GM15510 (cell line): ENCODE data around the gene EEF1A2.

Experiments
- POLR2A ChIP-seq: IDR thresholded peaks from 3 replicates; pipeline ENCODE4 v1.6.1; 2011; ENCODE audit warnings: borderline replicate concordance; ENCODE audit not compliant: insufficient read length; ENCODE audit errors: extremely low read depth

The EEF1A2 gene

GRCh38 chr20:63491635-63492230 lies 7.2 kb downstream of the EEF1A2 start:
- TF ChIP-seq POLR2A: no peak

GRCh38 chr20:63491078-63491477 lies 7.8 kb downstream of the EEF1A2 start:
- no peak for TF ChIP-seq POLR2A

GRCh38 chr20:63490416-63490815 lies 8.5 kb downstream of the EEF1A2 start:
- no peak for TF ChIP-seq POLR2A

DNA sequence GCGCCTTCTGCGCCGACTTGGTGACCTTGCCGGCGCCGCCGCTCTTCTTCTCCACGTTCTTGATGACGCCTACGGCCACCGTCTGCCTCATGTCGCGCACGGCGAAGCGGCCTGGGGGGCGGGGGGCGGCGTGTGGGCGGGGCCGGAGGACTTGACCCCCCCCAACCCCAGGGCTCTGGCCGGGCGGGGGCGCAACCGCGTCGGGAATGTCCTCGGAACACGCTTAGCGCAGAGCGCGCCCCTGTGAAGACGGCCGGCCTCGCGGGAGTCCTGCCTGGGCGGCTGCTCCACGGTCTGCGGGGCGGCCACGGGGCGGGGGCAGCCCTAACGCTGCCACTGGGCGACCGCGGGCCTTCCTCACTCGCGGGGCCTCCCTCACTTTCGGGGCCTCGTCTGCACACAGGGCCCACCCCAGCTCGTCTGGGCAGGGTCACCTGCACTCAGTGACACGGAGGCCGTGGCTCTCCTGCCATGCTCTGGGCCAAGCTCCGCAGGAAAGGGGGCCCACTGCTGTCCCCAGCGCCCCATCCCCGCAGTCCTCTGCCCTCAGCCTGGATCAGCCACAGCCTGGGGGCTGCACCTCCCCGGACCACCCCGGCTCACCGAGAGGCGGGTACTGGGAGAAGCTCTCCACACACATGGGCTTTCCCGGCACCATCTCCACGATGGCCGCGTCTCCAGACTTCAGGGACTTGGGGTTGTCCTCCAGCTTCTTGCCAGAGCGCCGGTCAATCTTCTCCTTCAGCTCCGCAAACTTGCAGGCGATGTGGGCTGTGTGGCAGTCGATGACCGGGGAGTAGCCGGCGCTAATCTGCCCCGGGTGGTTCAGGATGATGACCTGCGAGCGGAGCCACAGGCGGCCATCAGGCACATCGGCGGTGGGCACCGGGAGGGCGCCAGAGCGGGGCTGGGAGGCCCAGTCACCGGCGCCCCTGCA lies 10.3 kb downstream of the EEF1A2 start:
- no peak for TF ChIP-seq POLR2A

DNA sequence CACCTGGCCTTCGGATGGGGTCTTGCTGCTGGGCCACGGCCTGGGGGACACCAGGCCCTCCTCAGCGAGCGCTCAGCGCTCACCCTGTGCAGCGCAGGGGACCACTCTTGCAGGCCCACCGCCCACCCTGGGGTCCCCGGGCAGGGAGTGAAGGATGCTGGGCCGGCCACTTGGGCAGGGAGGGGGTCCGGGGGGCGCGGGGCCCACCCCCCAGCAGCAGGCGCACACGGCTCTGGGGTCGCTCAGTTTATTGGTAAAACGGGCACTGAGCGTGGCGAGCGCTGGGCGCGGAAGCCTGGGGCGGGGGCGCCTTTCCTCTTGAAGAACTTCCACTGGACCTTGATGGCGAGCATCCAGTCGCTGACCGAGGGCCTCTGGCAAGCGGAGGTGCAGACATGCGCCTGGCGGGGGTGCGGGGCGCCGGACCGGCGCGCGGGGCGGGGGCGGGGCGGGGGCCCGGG lies 11.1 kb downstream of the EEF1A2 start:
- TF ChIP-seq POLR2A: no peak

- no peak for TF ChIP-seq POLR2A
Measured at GRCh38 chr20:63487116-63487764, 11.6 kb downstream of the EEF1A2 start.

DNA sequence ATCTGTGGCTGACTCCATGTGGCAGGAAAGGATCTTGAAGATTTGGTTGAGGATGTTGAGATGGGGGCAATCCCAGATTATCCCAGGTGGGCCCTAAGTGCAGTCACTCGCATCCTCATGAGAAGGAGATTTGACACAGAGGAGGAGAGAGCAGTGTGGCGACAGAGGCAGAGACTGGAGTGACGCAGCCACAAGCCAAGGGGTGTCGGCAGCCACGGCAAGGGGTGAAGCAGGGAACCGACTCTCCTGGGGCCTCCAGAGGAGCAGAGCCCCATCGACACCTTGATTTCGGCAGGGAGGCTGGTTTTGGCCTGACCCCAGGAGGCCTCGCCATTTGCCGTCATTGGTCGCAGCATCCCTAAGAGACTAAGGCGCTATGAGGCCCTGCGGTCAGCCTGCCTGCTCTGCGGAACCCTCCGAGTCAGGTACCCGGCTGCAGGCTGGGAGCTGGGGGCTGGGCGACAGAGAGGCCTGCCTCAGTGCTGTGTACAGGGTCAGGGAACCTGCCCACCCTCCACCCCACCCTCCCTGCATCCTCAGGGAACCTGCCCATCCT lies 12.5 kb downstream of the EEF1A2 start:
- no peak for TF ChIP-seq POLR2A

GRCh38 chr20:63484651-63485403 lies 14.1 kb downstream of the EEF1A2 start:
- no peak for TF ChIP-seq POLR2A

DNA sequence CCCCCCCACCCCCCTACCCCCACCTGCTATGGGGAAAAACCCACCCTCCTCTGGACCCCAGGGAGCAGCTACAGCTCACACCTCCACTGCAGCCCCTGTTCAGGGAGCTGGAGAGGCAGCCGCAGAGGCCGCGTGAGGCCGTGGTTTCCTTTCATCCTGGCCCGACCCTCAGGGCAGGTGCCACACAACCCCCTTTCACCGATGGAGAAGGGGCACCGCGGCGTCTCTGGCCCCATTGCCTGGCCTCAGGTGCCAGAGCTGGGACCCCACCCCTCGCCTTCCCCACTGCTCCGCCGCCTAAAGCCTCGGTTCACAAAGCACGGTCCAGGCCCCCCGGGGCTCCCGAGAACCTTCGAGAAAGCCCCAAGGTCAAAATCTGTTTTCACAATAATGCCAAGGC lies 14.6 kb downstream of the EEF1A2 start:
- no peak for TF ChIP-seq POLR2A

GRCh38 chr20:63483834-63484233 lies 15.0 kb downstream of the EEF1A2 start:
- no peak for TF ChIP-seq POLR2A

DNA sequence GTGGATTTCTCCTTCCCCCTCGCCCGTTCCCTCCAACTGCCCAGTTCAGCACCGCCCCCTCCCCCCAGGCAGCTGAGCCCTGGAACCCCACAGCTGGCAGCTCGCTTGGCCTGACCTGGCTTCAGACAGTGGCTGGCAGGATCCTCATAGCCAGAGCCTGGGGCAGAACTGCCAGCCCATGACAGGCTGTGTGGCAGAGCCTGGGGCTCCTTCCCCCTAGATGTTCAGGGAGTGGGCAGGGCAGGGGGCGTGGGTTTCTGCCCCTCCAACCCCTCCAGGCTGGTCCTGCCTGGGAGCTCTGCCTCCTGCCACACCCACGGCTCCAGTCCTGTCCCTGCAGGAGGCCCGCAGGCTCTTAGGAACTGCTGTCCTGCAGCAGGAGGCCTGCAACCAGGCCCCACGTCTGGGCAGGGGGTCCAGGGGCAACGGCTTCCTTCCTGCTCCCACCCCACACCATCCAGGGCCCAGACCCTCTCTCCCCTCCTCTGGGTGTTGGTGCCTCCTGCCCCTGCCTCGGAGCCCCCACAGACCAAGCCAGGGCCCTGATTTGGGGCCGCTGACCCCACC lies 16.8 kb downstream of the EEF1A2 start:
- TF ChIP-seq POLR2A: no peak

GRCh38 chr20:63481503-63481902 lies 17.4 kb downstream of the EEF1A2 start:
- no peak for TF ChIP-seq POLR2A

DNA sequence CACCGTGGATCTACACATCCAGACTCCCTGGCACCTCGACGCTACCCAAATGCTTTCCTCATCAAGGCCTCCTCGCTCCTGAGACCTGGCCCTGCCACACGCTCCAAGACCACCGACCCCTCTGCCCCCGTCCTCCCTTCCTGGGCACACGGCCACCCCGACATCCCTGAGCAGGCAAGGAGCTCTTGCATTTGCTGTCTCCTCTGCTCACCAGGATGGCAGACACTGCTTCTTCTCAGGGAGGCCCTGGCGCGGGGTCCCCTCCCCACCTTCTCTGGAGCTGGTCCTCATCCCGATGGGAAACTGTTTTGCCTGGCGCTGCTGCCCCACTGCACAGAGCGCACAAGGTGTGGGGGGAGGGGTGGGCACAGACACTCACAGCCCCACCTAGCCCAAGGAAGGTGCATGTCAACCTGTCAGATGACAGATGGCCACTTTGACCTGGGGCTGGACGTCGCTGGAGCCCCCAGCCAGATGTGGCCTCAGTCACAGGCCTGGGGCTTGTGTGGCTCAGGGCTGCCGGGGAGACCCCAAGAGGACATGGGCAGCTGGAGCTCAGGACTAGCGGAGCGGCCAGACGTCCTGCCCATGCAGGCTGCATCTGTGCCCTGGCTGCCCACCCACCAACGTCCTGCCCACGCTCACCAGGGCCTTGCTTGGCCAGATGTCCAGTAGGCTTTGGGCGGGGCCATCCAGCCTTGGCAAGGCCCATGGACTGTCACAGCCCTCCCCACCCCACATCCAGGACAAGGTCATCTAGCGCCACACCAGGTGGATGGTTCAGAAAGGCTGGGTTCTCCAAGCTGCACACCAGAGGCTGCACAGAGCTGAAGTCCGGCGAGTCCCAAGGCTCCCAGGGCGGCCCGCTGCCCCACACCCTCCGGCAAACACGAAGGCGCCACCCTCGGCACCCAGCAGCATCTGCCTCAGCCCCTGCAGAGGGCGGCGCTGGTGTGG lies 20.3 kb downstream of the EEF1A2 start:
- no peak for TF ChIP-seq POLR2A
